Panc1 (cell line): ENCODE results near the gene UBC.

Experiments
- CTCF ChIP-seq: fragments of 450-650 bp; IDR thresholded peaks from 2 replicates; pipeline ENCODE4 v1.5.1; 2017; ENCODE audit warnings: mild to moderate bottlenecking
- POLR2AphosphoS5 ChIP-seq: IDR thresholded peaks from 2 replicates; pipeline ENCODE4 v1.6.1; 2012; ENCODE audit warnings: mild to moderate bottlenecking, low read depth, low read length, moderate library complexity
- REST ChIP-seq, 2 experiments: IDR thresholded peaks; 2 replicates each; pipeline ENCODE4 v1.6.1; 2011 to 2012; ENCODE audit warnings: low read depth in 2 of 2, control low read depth in 1 of 2, low read length in 1 of 2, mild to moderate bottlenecking in 1 of 2, moderate library complexity in 1 of 2; ENCODE audit not compliant: insufficient read depth in 1 of 2

GRCh38 chr12:124867401-124867930 lies 47.0 kb downstream of the UBC start:
- TF ChIP-seq REST (IDR thresholded peaks at IDR 0.05; ENCODE audit: insufficient read depth in 1 of 2, low read depth in 2 of 2, low read length in 1 of 2) (no peak), CTCF (no peak), POLR2AphosphoS5 (no peak)
